VCaP (cell line): ENCODE measurements around the gene TRAF2.
"Not testable (repeated sequence)": the region's sequence is repeated elsewhere in the genome, so short reads cannot be mapped to it uniquely, and the experiment has no call there.

ENCODE experiments used
- H3K27ac ChIP-seq: fragments of 450-650 bp; 2 replicates; pipeline ENCODE4 v1.5.1; 2017
- CTCF ChIP-seq: fragments of 450-650 bp; conservative IDR thresholded peaks from 2 replicates; pipeline ENCODE4 v1.5.1; 2017; ENCODE audit warnings: mild to moderate bottlenecking, moderate library complexity

TRAF2 gene

GRCh38 chr9:136865041-136865767 lies 21.1 kb upstream of the TRAF2 start:
- no peak for TF ChIP-seq CTCF
- H3K27ac ChIP-seq: peak overlapping the region; percentile 91

DNA sequence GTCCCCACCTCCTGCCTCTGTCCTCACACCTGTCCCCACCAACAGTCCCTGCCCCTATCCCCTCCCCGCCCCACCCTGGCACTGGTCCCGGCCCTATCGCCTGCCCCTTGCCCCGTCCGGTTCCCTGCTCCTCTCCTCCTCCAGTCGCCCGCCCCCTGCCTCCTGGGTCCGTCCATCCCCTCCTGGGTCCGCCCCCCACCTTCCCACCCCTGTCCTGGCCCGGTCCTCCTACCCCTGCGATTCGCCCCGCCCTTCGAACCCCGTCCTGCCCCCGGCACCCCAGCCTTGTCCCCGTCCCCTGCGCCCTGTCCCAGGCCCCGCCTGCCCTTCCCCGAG lies 20.6 kb upstream of the TRAF2 start:
- H3K27ac ChIP-seq: peak overlapping the region; percentile 91
- no peak for TF ChIP-seq CTCF

GRCh38 chr9:136866898-136867421 lies 19.4 kb upstream of the TRAF2 start:
- H3K27ac ChIP-seq: peak overlapping the region; percentile 91

DNA sequence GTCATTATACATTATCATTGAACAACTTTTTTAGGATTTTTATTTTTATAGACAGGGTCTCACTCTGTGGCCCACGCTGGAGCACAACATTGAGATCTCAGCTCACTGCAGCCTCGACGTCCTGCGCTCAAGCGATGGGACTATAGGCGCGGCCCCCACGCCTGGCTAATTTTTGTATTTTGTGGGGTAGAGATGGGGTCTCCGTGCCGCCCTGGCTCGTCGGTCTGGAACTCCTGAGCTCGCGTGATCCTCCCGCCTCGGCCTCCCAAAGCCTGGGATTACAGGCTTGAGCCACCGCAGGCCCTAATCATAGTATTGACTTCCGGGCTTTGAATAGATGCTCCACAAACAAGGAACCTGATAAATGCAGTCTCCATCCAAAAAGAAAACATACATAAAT lies 18.8 kb upstream of the TRAF2 start:
- no peak overlapping the region for H3K27ac ChIP-seq
- no peak for TF ChIP-seq CTCF

DNA sequence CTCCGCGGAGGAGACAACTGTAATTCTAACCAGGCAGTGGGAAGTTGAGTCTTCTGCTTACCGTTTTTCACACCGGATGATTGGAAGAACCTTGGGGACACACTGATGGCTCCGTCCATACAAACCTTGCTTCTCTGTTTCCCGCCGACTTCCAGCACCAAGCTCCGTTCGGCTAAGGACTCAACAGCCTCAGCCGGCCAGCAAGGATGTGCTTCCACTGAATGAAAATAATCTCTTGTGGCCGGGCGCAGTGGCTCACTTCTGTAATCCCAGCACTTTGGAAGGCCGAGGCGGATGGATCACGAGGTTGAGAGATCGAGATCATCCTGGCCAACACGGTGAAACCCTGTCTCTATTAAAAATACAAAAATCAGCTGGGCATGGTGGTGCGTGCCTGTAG lies 18.4 kb upstream of the TRAF2 start:
- TF ChIP-seq CTCF: no peak
- H3K27ac ChIP-seq: no peak overlapping the region

- TF ChIP-seq CTCF: no peak
- H3K27ac ChIP-seq: no peak overlapping the region
Observed at GRCh38 chr9:136868644-136869043, 17.7 kb upstream of the TRAF2 start.

GRCh38 chr9:136869611-136870010 lies 16.7 kb upstream of the TRAF2 start:
- not testable (repeated sequence) for H3K27ac ChIP-seq

DNA sequence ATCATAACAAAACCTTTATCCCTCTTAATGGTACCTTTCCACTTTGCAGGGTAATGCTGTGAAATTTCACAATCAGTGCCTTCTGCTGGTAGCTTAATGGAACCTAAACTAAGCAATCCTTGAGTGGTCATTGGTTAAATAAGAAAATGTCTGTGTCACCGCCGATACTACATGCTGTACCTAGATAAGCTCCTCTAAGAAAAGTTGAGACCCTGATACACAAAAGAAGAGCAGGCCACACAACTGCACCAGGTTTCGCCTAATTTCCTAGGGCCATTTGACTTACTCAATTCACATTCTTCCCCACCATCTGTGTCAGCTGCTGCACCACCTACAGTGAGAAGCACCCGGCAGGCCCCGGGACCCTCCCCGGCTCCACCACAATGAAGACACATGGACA lies 11.2 kb upstream of the TRAF2 start:
- H3K27ac ChIP-seq: no peak overlapping the region
- TF ChIP-seq CTCF: no peak

DNA sequence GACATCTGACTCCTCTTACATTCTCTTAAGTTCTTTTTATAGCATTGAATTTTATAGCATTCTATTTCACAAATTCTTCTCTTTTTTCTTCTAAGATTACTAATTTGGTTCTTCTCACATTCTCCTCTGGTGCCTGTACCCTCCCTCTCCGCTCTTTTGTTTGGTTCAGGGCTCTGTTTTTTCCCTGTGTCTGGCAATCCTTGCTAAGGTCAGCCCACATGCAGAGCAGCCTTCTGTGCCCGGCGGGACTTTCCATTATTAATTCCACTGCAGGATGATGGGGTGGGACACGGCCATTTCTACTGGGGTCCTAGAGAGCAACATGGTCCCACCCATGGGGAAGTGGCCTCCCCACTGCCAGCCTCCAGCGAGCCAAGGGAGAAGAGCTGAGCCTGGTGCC lies 9.8 kb upstream of the TRAF2 start:
- no peak overlapping the region for H3K27ac ChIP-seq
- no peak for TF ChIP-seq CTCF
